ENCODE data around the gene CDK5RAP3. TPM values are rescaled to one million over a fixed set of nuclear protein-coding genes. Genes with fewer than 3 reads are reported as not detected.
"Not testable (repeated sequence)": the region's sequence is repeated elsewhere in the genome, so short reads cannot be mapped to it uniquely, and the experiment has no call there.

The CDK5RAP3 gene
- polyA plus RNA-seq, 2 of the 4 experiments (the other 2 are of a cell fraction): 124 to 165 TPM

- CTCF ChIA-PET: interaction anchor here (0.8 to 15.9 kb wide), 11 partner anchors 10 to 133 kb away, joined by 3 to 174 read pairs (median 8); partner anchors contain the start of gene CDK5RAP3
- H3K9me3 ChIP-seq: no peaks in the 10 kb centered on the region
- WGBS (ENCODE audit: missing lambda C conversion rate): 57% methylated on average over 4 of the region's 4 CpGs
- H3K4me2 ChIP-seq: no peak overlapping the region
- no peak overlapping the region for H3K27ac ChIP-seq
- POLR2A ChIA-PET: interaction anchor here (1.1 kb wide), 1 partner anchor 168 kb away, joined by 3 read pairs; the partner anchor contains the start of genes LRRC46 and MRPL10
- no peak for FAIRE-seq
- H3K4me3 ChIP-seq: no peak overlapping the region
- ATAC-seq: peak; percentile 56 to 57; a peak in 5 of 6 replicates
- TF ChIP-seq HOXA7 (CRISPR knock-in tag; IDR thresholded peaks at IDR 0.05) (no peak), HEYL (CRISPR knock-in tag; IDR thresholded peaks at IDR 0.05) (no peak), REST (IDR thresholded peaks at IDR 0.05) (no peak), JUN (IDR thresholded peaks at IDR 0.05) (no peak), ATOH8 (CRISPR knock-in tag; IDR thresholded peaks at IDR 0.05; ENCODE audit: low read depth) (no peak)
- peaks cover 16% of the 10 kb centered on the region for H3K4me1 ChIP-seq
- DNase-seq (ENCODE audit: low read depth in 1 of 2, low spot score in 1 of 2): peak; percentile 26 to 36
Observed at GRCh38 chr17:47999582-47999981, 28.7 kb downstream of the CDK5RAP3 start.

- ATAC-seq: no peak
- Histone ChIP-seq H3K4me1 (peaks cover 16% of the 10 kb centered on the region), H3K9me3 (no peaks in the 10 kb centered on the region), H3K27ac (no peak overlapping the region), H3K4me3 (no peak overlapping the region), H3K4me2 (no peak overlapping the region)
- FAIRE-seq: no peak
- DNase-seq (ENCODE audit: low read depth in 1 of 2, low spot score in 1 of 2): no peak
- 90% methylated on average over 1 of the region's 1 CpG for WGBS (ENCODE audit: missing lambda C conversion rate)
- POLR2A ChIA-PET: no interaction called here
- TF ChIP-seq ZC3H11A (IDR thresholded peaks at IDR 0.05): no peak
- no peak for TF ChIP-seq POLR2A (IDR thresholded peaks at IDR 0.05; ENCODE audit: low read length)
- TF ChIP-seq NFE2L2 (conservative IDR thresholded peaks at IDR 0.05; ENCODE audit: low read length): no peak
- TF ChIP-seq NR3C1 (IDR thresholded peaks at IDR 0.05): no peak
- no peak for TF ChIP-seq RAD21 (conservative IDR thresholded peaks at IDR 0.05 in 1 of 2, IDR thresholded peaks at IDR 0.05 in 1 of 2)
- CTCF ChIA-PET: interaction anchor here (1.3 to 15.9 kb wide), 6 partner anchors 15 to 164 kb away, joined by 3 to 174 read pairs (median 44); partner anchors contain the start of gene CDK5RAP3
Observed at GRCh38 chr17:48001197-48001596, 30.3 kb downstream of the CDK5RAP3 start.

GRCh38 chr17:48001657-48002056, 30.7 kb downstream of the CDK5RAP3 start:
- H3K27ac ChIP-seq: peak overlapping the region in 1 of 2 experiments; percentile 84; a peak in 3 of 6 replicates
- H3K4me1 ChIP-seq: peaks cover 16% of the 10 kb centered on the region
- CTCF ChIA-PET: interaction anchor here (0.6 to 15.9 kb wide), 9 partner anchors 15 to 388 kb away, joined by 3 to 174 read pairs (median 5); partner anchors contain the start of genes CDK5RAP3 and SCRN2
- ATAC-seq; POLR2A ChIA-PET; H3K4me3 ChIP-seq; DNase-seq (ENCODE audit: low read depth in 1 of 2, low spot score in 1 of 2); H3K4me2 ChIP-seq; FAIRE-seq; H3K9me3 ChIP-seq: not testable (repeated sequence)
- 92% methylated on average over 5 of the region's 5 CpGs for WGBS (ENCODE audit: missing lambda C conversion rate)

GRCh38 chr17:48002266-48002915, 31.5 kb downstream of the CDK5RAP3 start:
- no peaks in the 10 kb centered on the region for H3K9me3 ChIP-seq
- DNase-seq (ENCODE audit: low read depth in 1 of 2, low spot score in 1 of 2): peak; percentile 36 to 56
- H3K4me2 ChIP-seq: peak overlapping the region; percentile 28
- peak in 1 of 2 experiments; percentile 64; a peak in 3 of 6 replicates for ATAC-seq
- TF ChIP-seq EHF (CRISPR knock-in tag; IDR thresholded peaks at IDR 0.05) (0 out of 2 replicates have a peak, but pooled peaks have one; percentile 21), NFE2L2 (conservative IDR thresholded peaks at IDR 0.05; ENCODE audit: low read length) (peak; percentile 75), FOSL2 (IDR thresholded peaks at IDR 0.05) (no peak), FOSL2 (CRISPR knock-in tag; IDR thresholded peaks at IDR 0.05) (peak; percentile 70), HOXB13 (CRISPR knock-in tag; IDR thresholded peaks at IDR 0.05; ENCODE audit: low read depth) (peak; percentile 59; the same call in 1 of the 2 replicates), POLR2AphosphoS2 (conservative IDR thresholded peaks at IDR 0.05; ENCODE audit: low read length) (no peak), HEYL (CRISPR knock-in tag; IDR thresholded peaks at IDR 0.05) (0 out of 2 replicates have a peak, but pooled peaks have one; percentile 33), FOSB (CRISPR knock-in tag; IDR thresholded peaks at IDR 0.05) (no peak), MAFK (IDR thresholded peaks at IDR 0.05; ENCODE audit: partially characterized antibody) (peak; percentile 95), CBX8 (IDR thresholded peaks at IDR 0.05) (no peak)
- CTCF ChIA-PET: interaction anchor here (0.6 to 12.2 kb wide), 11 partner anchors 9 to 388 kb away, joined by 3 to 159 read pairs (median 7); partner anchors contain the start of genes CDK5RAP3 and SCRN2
- 80% methylated on average over 4 of the region's 4 CpGs for WGBS (ENCODE audit: missing lambda C conversion rate)
- H3K4me3 ChIP-seq: no peak overlapping the region
- no peak for FAIRE-seq
- peaks cover 16% of the 10 kb centered on the region for H3K4me1 ChIP-seq
- H3K27ac ChIP-seq: peak overlapping the region; percentile 75 to 84
- POLR2A ChIA-PET: no interaction called here
